ENCODE measurements around the gene C1orf232. TPM values are rescaled to one million over a fixed set of nuclear protein-coding genes. Genes with fewer than 3 reads are reported as not detected.

The C1orf232 gene
- total RNA-seq, 4 donors from 2014 or later = not detected

DNA sequence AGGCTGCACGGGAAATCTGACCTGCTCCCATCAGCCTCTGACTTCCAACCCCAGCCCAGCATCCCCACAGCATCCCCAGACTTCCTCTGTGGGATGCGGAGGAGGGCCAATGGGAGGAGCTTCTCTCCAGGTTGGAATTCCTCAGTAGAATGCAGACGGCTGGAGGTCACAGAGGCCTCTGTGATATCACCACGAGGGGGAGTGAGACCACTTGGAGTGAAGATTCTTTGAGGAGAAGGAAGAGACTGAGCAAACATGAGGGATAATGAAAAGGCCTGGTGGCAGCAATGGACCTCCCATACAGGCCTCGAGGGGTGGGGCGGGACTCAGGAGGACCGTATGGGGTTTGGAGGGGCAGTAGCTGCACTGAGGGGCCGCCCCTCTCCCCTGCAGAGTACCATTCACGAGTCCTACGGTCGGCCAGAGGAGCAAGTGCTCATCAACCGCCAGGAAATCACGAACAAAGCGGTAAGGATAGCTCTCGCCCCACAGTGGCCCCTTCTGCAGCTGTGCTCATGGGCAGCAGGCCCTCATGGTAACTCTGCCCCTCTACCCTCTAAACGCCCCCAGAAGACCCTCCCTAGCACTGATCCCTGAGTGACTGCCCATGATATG lies 21.7 kb upstream of the C1orf232 start, which contains the start of gene CATSPER4:
Gene CATSPER4, plus strand, starts transcription at position 230 of the 615 bp plus-strand sequence. Its CDS starts 26 bp downstream, at position 256.
- no peak for DNase-seq

DNA sequence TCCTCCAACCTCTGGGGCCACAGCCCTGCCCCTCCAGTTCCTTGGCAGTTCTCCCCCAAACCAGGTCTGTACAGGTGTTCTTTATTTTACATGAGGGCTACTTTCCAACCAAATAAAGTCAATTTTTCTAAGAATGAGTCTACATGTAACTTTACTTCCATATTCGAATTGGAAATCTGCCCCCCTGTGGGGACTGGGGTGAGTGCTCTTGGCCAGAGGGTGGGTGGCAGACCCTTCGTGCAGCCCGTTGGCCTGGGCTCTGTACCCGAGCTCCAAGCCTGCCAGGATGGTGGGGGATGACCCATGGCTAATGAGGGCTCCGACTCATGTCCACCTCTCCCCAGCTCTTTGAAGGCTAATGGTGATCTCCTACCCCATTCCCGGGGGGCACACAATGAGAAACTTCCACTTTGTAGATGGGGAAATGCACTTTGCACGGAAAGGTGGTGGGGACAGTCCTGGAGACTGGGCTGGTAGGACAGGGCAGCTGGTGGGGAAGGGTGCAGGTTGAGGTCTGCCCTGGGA lies 21.1 kb upstream of the C1orf232 start:
- no peak overlapping the region for H3K27ac ChIP-seq
- no peak for DNase-seq
- TF ChIP-seq, protein P1, sequence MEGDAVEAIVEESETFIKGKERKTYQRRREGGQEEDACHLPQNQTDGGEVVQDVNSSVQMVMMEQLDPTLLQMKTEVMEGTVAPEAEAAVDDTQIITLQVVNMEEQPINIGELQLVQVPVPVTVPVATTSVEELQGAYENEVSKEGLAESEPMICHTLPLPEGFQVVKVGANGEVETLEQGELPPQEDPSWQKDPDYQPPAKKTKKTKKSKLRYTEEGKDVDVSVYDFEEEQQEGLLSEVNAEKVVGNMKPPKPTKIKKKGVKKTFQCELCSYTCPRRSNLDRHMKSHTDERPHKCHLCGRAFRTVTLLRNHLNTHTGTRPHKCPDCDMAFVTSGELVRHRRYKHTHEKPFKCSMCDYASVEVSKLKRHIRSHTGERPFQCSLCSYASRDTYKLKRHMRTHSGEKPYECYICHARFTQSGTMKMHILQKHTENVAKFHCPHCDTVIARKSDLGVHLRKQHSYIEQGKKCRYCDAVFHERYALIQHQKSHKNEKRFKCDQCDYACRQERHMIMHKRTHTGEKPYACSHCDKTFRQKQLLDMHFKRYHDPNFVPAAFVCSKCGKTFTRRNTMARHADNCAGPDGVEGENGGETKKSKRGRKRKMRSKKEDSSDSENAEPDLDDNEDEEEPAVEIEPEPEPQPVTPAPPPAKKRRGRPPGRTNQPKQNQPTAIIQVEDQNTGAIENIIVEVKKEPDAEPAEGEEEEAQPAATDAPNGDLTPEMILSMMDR (IDR thresholded peaks at IDR 0.05) = no peak

More for the DNA sequence above, 21.7 kb upstream of the C1orf232 start, which contains the start of gene CATSPER4:
- no peaks in the 10 kb centered on the region for H3K4me1 ChIP-seq
- H3K36me3 ChIP-seq = peaks cover 0 to 13% (median 0%) of the 10 kb centered on the region in 3 donors
- no peak within 1 kb of the TSS for H3K4me3 ChIP-seq
- H3K9me3 ChIP-seq = no peaks in the 10 kb centered on the region
- no peaks in the 10 kb centered on the region for H3K27me3 ChIP-seq
- TF ChIP-seq, protein P1 (IDR thresholded peaks at IDR 0.05) = peak in 1 of 6 experiments; percentile 21
- TF ChIP-seq POLR2A (IDR thresholded peaks at IDR 0.05) = no peak
- no peak within 1 kb of the TSS for H3K27ac ChIP-seq

DNA sequence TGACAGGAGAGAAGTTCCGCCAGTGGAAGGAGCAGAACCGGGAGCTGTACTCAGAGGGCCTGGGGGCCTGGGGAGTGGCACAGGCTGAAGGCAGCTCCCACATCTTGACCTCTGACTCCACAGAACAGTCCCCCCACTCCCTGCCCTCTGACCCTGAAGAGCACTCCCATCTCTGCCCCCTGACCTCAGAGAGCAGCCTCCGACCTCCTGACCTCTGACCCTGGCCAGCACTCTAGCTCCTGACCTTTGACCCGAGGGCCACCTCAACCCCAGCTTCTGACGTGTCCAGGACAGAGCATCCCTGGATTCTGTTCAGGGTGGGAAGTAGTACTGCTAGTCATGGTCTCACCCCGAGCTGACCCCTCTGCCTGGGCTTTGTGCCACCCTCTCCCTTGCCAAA lies 20.6 kb upstream of the C1orf232 start:
- DNase-seq = no peak
- Histone ChIP-seq H3K36me3 (peaks cover 0 to 20% (median 0%) of the 10 kb centered on the region in 3 donors), H3K9me3 (no peaks in the 10 kb centered on the region), H3K27me3 (no peaks in the 10 kb centered on the region), H3K27ac (no peak overlapping the region), H3K4me1 (no peaks in the 10 kb centered on the region), H3K4me3 (no peak overlapping the region)
- TF ChIP-seq, protein P1 (IDR thresholded peaks at IDR 0.05) = no peak
- TF ChIP-seq POLR2A (IDR thresholded peaks at IDR 0.05) = no peak

More for the DNA sequence above, 21.1 kb upstream of the C1orf232 start:
- Histone ChIP-seq H3K27me3 (no peaks in the 10 kb centered on the region), H3K36me3 (peaks cover 0 to 15% (median 0%) of the 10 kb centered on the region in 3 donors), H3K4me3 (no peak overlapping the region), H3K4me1 (no peaks in the 10 kb centered on the region), H3K9me3 (no peaks in the 10 kb centered on the region)

DNA sequence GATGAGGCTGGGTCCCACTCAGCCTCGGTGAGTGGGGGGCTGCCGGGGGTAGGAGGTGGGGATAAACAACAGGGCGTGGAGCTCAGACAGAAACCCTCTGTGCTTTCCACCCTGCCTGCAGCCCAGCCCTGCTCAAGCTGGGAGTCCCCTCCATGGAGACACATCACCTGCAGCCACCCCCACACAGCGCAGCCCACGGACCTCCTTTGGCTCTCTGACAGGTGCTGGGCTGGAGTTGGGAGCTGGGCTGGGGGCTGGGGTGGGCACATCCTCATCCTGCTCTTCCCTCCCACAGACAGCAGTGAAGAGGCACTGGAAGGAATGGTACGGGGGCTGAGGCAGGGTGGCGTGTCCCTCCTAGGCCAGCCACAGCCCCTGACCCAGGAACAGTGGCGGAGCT lies 19.7 kb upstream of the C1orf232 start:
- no peak for DNase-seq
- no peak overlapping the region for H3K4me3 ChIP-seq
- H3K27me3 ChIP-seq = no peaks in the 10 kb centered on the region
- no peaks in the 10 kb centered on the region for H3K4me1 ChIP-seq
- no peak overlapping the region for H3K27ac ChIP-seq
- H3K9me3 ChIP-seq = no peaks in the 10 kb centered on the region
- peaks cover 0 to 22% (median 0%) of the 10 kb centered on the region in 3 donors for H3K36me3 ChIP-seq
- TF ChIP-seq, protein P1 (IDR thresholded peaks at IDR 0.05) = no peak
- TF ChIP-seq POLR2A (IDR thresholded peaks at IDR 0.05) = no peak

DNA sequence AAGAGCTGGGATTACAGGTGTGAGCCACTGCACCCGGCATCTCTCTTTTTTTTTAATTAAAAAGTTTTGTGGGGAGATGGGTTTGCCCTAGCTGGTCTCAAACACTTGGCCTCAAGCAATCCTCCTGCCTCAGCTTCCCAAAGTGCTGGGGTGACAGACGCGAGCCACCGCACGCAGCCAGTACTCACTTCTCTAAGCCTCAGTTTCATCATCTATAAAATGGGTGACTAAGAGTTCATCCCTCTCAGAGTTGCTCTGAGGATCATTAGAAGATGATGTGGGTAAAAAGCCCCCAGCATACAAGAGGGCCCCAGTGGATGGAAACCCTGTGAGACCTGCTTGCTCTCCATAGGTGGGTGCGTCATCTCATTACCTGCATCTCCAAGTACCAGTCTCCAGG lies 19.1 kb upstream of the C1orf232 start:
- DNase-seq = no peak
- Histone ChIP-seq H3K9me3 (no peaks in the 10 kb centered on the region), H3K36me3 (peaks cover 0 to 24% (median 0%) of the 10 kb centered on the region in 3 donors), H3K27ac (no peak overlapping the region), H3K4me1 (no peaks in the 10 kb centered on the region), H3K4me3 (no peak overlapping the region), H3K27me3 (no peaks in the 10 kb centered on the region)
- TF ChIP-seq, protein P1 (IDR thresholded peaks at IDR 0.05) = no peak

Measured in Peyer's patch (tissue), 4 donors.